Kidney epithelial cell (primary cell): ENCODE results near the gene MERTK. TPM values are rescaled to one million over a fixed set of nuclear protein-coding genes. Genes with fewer than 3 reads are reported as not detected.

ENCODE experiments used
- DNase-seq: peaks from one replicate; pipeline ENCODE4 v3.0.0-alpha.2; 2010; ENCODE audit warnings: low read depth
- H3K27me3 ChIP-seq: 2 replicates; pipeline ENCODE4 v1.6.0; 2011; ENCODE audit warnings: low read length; ENCODE audit not compliant: control insufficient read depth, insufficient read depth
- H3K36me3 ChIP-seq: 2 replicates; pipeline ENCODE4 v1.5.1; 2011; ENCODE audit warnings: low read length; ENCODE audit not compliant: control insufficient read depth, insufficient read depth
- H3K4me3 ChIP-seq: 2 replicates; pipeline ENCODE4 v1.5.1; 2011; ENCODE audit warnings: low read depth, mild to moderate bottlenecking, control low read depth, low read length
- CTCF ChIP-seq: IDR thresholded peaks from 2 replicates; pipeline ENCODE4 v1.5.1; 2011; ENCODE audit warnings: mild to moderate bottlenecking, moderate library complexity, low read length, control low read depth, inconsistent platforms; ENCODE audit not compliant: insufficient read depth, poor library complexity, severe bottlenecking
- total RNA-seq: library from RNA; depleted of rRNA; stranded (reverse); fragments of >200 nt; gene quantifications from 2 replicates; pipeline ENCODE4 v1.2.3, GENCODE V29; 2015

Gene MERTK
- total RNA-seq, 1 donor from 2014 or later: 4.1 TPM

- Histone ChIP-seq H3K36me3 (no peaks in the 10 kb centered on the region), H3K4me3 (no peak overlapping the region), H3K27me3 (no peaks in the 10 kb centered on the region)
- no peak for TF ChIP-seq CTCF
- no peak for DNase-seq
These were observed 147.1 kb downstream of the MERTK start for GRCh38 chr2:112045446-112046014.

- no peaks in the 10 kb centered on the region for H3K36me3 ChIP-seq
- TF ChIP-seq CTCF: no peak
- DNase-seq: no peak
- H3K27me3 ChIP-seq: no peaks in the 10 kb centered on the region
- H3K4me3 ChIP-seq: no peak overlapping the region
These were observed 147.8 kb downstream of the MERTK start for GRCh38 chr2:112046231-112046630.

GRCh38 chr2:112047537-112048235 is 149.3 kb downstream of the MERTK start:
- Histone ChIP-seq H3K4me3 (no peak overlapping the region), H3K36me3 (no peaks in the 10 kb centered on the region), H3K27me3 (no peaks in the 10 kb centered on the region)
- no peak for TF ChIP-seq CTCF
- DNase-seq: no peak

- Histone ChIP-seq H3K36me3 (no peaks in the 10 kb centered on the region), H3K4me3 (no peak overlapping the region), H3K27me3 (no peaks in the 10 kb centered on the region)
- DNase-seq: no peak
- no peak for TF ChIP-seq CTCF
These were observed 149.8 kb downstream of the MERTK start for GRCh38 chr2:112048236-112048592.

GRCh38 chr2:112048887-112049286 is 150.5 kb downstream of the MERTK start:
- DNase-seq: no peak
- TF ChIP-seq CTCF: peak; percentile 71
- no peak overlapping the region for H3K4me3 ChIP-seq
- H3K36me3 ChIP-seq: no peaks in the 10 kb centered on the region
- H3K27me3 ChIP-seq: no peaks in the 10 kb centered on the region

- H3K27me3 ChIP-seq: no peaks in the 10 kb centered on the region
- H3K4me3 ChIP-seq: no peak overlapping the region
- no peaks in the 10 kb centered on the region for H3K36me3 ChIP-seq
- DNase-seq: no peak
- no peak for TF ChIP-seq CTCF
These were observed 151.9 kb downstream of the MERTK start for GRCh38 chr2:112050316-112050715.
